Transverse colon (tissue), 4 donors: ENCODE results near the gene ITGBL1. TPM values are rescaled to one million over a fixed set of nuclear protein-coding genes. Genes with fewer than 3 reads are reported as not detected.

Source experiments
- DNase-seq: peaks from one replicate; pipeline ENCODE4 v3.0.0-alpha.2; 2019
- H3K27ac ChIP-seq, 4 donors: fragments of 200-600 bp; sonication (generic); 2 replicates each; pipeline ENCODE4 v1.5.1; 2016 to 2018; ENCODE audit warnings: inconsistent platforms in 4 of 4
- H3K27me3 ChIP-seq: fragments of 200-600 bp; sonication (generic); 2 replicates; pipeline ENCODE4 v1.5.1; 2017; ENCODE audit warnings: inconsistent platforms
- H3K36me3 ChIP-seq, 4 donors: fragments of 200-600 bp; sonication (generic); 2 replicates each; pipeline ENCODE4 v1.5.1; 2017 to 2019; ENCODE audit warnings: inconsistent platforms in 4 of 4
- H3K4me1 ChIP-seq, 4 donors: fragments of 200-600 bp; sonication (generic); 2 replicates each; pipeline ENCODE4 v1.5.1; 2017 to 2020; ENCODE audit warnings: inconsistent platforms in 4 of 4
- H3K4me3 ChIP-seq, 4 donors: fragments of 200-600 bp; sonication (generic); 1 replicate in 1 of 4; 2 replicates in 3 of 4; pipeline versions ENCODE4 v1.5.1 to v1.6.1; 2017 to 2019; ENCODE audit warnings: inconsistent platforms in 4 of 4
- H3K9me3 ChIP-seq, 2 donors: fragments of 200-600 bp; sonication (generic); 2 replicates each; pipeline ENCODE4 v1.5.1; 2017 to 2019; ENCODE audit warnings: inconsistent platforms in 2 of 2
- EP300 ChIP-seq: sonication (generic); formaldehyde crosslinking; IDR thresholded peaks from one replicate; pipeline ENCODE4 v1.6.1; 2017; ENCODE audit warnings: antibody characterized with exemption, low read depth
- POLR2A ChIP-seq: fragments of 450-650 bp; IDR thresholded peaks from one replicate; pipeline ENCODE4 v1.6.1; 2016; ENCODE audit warnings: antibody characterized with exemption, mild to moderate bottlenecking, moderate library complexity
- POLR2AphosphoS5 ChIP-seq, 3 donors: sonication (generic); formaldehyde crosslinking; IDR thresholded peaks; one replicate each; pipeline ENCODE4 v1.6.1; 2016; ENCODE audit warnings: antibody characterized with exemption in 3 of 3
- WGBS, 2 donors: methylation state at CpG; one replicate each; pipeline ENCODE4 v1.1.5; 2018; ENCODE audit warnings: low coverage in 1 of 2; 5-methylcytosine and 5-hydroxymethylcytosine counted together
- in situ Hi-C, 4 donors: fragments of 200-750 bp; cut with MboI; loops; one replicate each; pipeline versions ENCODE4 v1.15.0 to v1.15.1; 2017; ENCODE audit warnings: low sequenced_read_pairs in 3 of 4, low pct_ligation_motif_present in 1 of 4, low pct_unique_long_range_greater_than_20kb in 1 of 4
- intact Hi-C: fragments of 100-400 bp; cut with DNase I; formaldehyde crosslinking; loops from one replicate; pipeline ENCODE4 v1.15.1; 2023; ENCODE audit warnings: low total_unique reads
- total RNA-seq, 4 donors: library from RNA; depleted of rRNA; stranded (reverse); fragments of >200 nt; gene quantifications; one replicate each; pipeline ENCODE4 v1.1.0, GENCODE V29; 2016
- TF ChIP-seq, protein P1 (sequence below), 5 experiments: fragments of 200-600 bp in 3 of 5; fragments of 450-650 bp in 2 of 5; sonication (generic) in 3 of 5; IDR thresholded peaks; 1 replicate in 2 of 5; 2 replicates in 3 of 5; pipeline ENCODE4 v1.5.1; 2016 to 2017; ENCODE audit warnings: antibody characterized with exemption in 5 of 5, inconsistent platforms in 3 of 5, mild to moderate bottlenecking in 2 of 5, moderate library complexity in 1 of 5

The ITGBL1 gene
- total RNA-seq, 4 donors from 2014 or later: 0.48 to 0.80 (median 0.68) TPM; not detected in 1

DNA sequence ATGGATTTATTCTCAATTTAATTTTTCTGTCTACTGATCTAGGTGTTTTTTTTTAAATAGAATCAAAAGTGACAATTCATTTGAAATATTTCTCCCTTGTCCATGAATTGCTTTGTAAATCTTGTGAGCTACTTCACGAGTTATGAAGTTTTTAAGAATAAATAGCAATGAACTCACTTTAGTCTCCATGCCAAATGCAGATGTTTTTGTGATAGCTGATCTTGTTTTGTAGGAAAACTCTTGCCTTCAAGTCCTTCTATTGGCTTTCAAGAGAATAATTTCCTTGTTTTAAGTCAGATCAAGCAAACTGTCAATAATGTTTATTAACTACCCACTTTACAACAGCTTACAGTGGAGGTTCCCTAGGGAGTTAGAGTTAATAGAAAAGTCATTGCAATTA is 99.8 kb downstream of the ITGBL1 start:
- no peaks in the 10 kb centered on the region for H3K9me3 ChIP-seq
- DNase-seq: no peak
- H3K27ac ChIP-seq: no peak overlapping the region
- 43 to 47% methylated on average over 1 of the region's 1 CpG for WGBS, 2 donors
- no peaks in the 10 kb centered on the region for H3K36me3 ChIP-seq
- in situ Hi-C loops (no loop called here), intact Hi-C loops (no loop called here)
- no peaks in the 10 kb centered on the region for H3K27me3 ChIP-seq
- no peak overlapping the region for H3K4me3 ChIP-seq
- TF ChIP-seq, protein P1, sequence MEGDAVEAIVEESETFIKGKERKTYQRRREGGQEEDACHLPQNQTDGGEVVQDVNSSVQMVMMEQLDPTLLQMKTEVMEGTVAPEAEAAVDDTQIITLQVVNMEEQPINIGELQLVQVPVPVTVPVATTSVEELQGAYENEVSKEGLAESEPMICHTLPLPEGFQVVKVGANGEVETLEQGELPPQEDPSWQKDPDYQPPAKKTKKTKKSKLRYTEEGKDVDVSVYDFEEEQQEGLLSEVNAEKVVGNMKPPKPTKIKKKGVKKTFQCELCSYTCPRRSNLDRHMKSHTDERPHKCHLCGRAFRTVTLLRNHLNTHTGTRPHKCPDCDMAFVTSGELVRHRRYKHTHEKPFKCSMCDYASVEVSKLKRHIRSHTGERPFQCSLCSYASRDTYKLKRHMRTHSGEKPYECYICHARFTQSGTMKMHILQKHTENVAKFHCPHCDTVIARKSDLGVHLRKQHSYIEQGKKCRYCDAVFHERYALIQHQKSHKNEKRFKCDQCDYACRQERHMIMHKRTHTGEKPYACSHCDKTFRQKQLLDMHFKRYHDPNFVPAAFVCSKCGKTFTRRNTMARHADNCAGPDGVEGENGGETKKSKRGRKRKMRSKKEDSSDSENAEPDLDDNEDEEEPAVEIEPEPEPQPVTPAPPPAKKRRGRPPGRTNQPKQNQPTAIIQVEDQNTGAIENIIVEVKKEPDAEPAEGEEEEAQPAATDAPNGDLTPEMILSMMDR (IDR thresholded peaks at IDR 0.05): no peak
- TF ChIP-seq EP300 (no peak), POLR2A (no peak), POLR2AphosphoS5 (IDR thresholded peaks at IDR 0.05) (no peak)
- H3K4me1 ChIP-seq: no peaks in the 10 kb centered on the region

GRCh38 chr13:101552786-101553185 is 100.3 kb downstream of the ITGBL1 start:
- Histone ChIP-seq H3K27ac (no peak overlapping the region), H3K9me3 (no peaks in the 10 kb centered on the region), H3K36me3 (no peaks in the 10 kb centered on the region), H3K4me3 (no peak overlapping the region), H3K27me3 (no peaks in the 10 kb centered on the region), H3K4me1 (no peaks in the 10 kb centered on the region)
- in situ Hi-C loops (no loop called here), intact Hi-C loops (no loop called here)
- TF ChIP-seq, protein P1 (IDR thresholded peaks at IDR 0.05): no peak
- TF ChIP-seq POLR2AphosphoS5 (IDR thresholded peaks at IDR 0.05): no peak
- no peak for TF ChIP-seq POLR2A
- no peak for TF ChIP-seq EP300
- no peak for DNase-seq

DNA sequence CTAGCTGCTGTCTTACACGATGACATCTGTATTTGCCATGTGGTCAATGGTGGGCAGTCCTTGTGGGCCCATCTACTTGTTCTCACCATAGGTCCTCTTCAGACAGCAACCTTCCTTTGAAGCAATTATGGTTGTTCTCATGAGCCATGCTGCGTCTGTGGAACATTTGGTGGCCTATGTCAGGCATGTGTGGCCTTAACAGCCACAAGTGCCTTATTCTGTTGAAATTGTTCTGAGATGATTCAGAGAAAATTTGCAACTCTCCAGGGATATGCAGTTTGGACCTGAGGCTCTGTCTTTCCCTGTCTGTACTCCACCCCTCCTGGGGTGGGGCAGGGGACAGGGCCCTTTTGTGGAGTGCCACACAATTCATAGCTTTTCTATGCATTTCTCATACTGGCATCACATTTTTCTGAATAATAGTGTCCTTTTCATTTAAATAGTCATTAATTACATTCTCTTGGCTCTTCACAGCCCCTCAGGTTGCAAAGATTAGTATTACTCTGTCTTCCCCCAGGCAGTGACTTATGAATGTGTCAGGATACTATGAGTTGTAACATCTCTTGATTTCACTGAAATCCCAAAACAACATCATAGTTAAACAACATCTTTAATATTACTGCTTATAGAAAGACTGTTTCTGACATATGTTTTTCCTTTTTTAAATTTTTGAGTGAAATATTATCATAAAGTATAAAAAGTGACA is 102.1 kb downstream of the ITGBL1 start:
- no peak for DNase-seq
- 78 to 82% methylated on average over 2 of the region's 2 CpGs for WGBS, 2 donors
- Histone ChIP-seq H3K9me3 (no peaks in the 10 kb centered on the region), H3K4me3 (no peak overlapping the region), H3K36me3 (no peaks in the 10 kb centered on the region), H3K4me1 (no peaks in the 10 kb centered on the region), H3K27me3 (no peaks in the 10 kb centered on the region), H3K27ac (no peak overlapping the region)
- in situ Hi-C loops: no loop called here
- intact Hi-C loops: no loop called here
- TF ChIP-seq POLR2A (no peak), POLR2AphosphoS5 (IDR thresholded peaks at IDR 0.05) (no peak), EP300 (no peak)
- TF ChIP-seq, protein P1 (IDR thresholded peaks at IDR 0.05): no peak

DNA sequence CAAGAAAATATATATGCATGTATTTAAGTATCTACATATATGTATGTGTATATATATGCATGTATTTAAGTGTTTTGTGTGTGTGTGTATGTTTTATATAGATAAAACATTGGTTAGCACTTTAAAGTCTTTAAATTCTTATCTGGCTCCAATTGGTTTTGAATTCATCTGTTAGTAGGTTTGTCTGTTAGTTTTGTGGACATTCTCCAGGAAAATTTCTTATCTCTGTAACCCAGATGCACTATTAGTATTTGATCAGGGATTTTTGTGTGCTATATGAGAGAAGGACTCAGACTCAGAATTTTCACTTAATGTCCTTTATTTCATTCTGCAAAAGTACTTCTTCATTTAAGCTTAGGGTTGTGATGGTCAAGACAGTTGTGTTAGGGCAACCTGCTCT is 103.1 kb downstream of the ITGBL1 start:
- no peaks in the 10 kb centered on the region for H3K4me1 ChIP-seq
- in situ Hi-C loops: no loop called here
- no peak overlapping the region for H3K27ac ChIP-seq
- intact Hi-C loops: no loop called here
- H3K4me3 ChIP-seq: no peak overlapping the region
- TF ChIP-seq, protein P1 (IDR thresholded peaks at IDR 0.05): no peak
- no peak for TF ChIP-seq POLR2AphosphoS5 (IDR thresholded peaks at IDR 0.05)
- TF ChIP-seq POLR2A: no peak
- no peak for TF ChIP-seq EP300
- H3K27me3 ChIP-seq: no peaks in the 10 kb centered on the region
- H3K9me3 ChIP-seq: no peaks in the 10 kb centered on the region
- H3K36me3 ChIP-seq: no peaks in the 10 kb centered on the region
- no peak for DNase-seq
